MM.1S (cell line): ENCODE results near the gene QRSL1.

Experiments used
- DNase-seq: peaks from one replicate; pipeline ENCODE4 v3.0.0-alpha.2; 2015
- H2AFZ ChIP-seq: fragments of 300-600 bp; sonication (generic); 2 replicates; pipeline ENCODE4 v1.6.0; 2016; ENCODE audit warnings: antibody characterized with exemption, low read length
- H3F3A ChIP-seq: fragments of 300-600 bp; sonication (generic); 2 replicates; pipeline ENCODE4 v1.6.1; 2016; ENCODE audit warnings: mild to moderate bottlenecking, antibody characterized with exemption, low read length, moderate library complexity, mixed read lengths; ENCODE audit not compliant: insufficient read depth
- H3K27ac ChIP-seq: fragments of 300-600 bp; sonication (generic); 2 replicates; pipeline ENCODE4 v1.5.1; 2016; ENCODE audit warnings: mild to moderate bottlenecking, low read length
- H3K27me3 ChIP-seq: fragments of 300-600 bp; sonication (generic); replicated peaks from 2 replicates; pipeline ENCODE4 v1.6.0; 2016; ENCODE audit warnings: low read length; ENCODE audit not compliant: insufficient read depth
- H3K36me3 ChIP-seq: fragments of 300-600 bp; sonication (generic); replicated peaks from 2 replicates; pipeline ENCODE4 v1.6.1; 2016; ENCODE audit warnings: mild to moderate bottlenecking, low read length, mixed read lengths; ENCODE audit not compliant: insufficient read depth
- H3K4me1 ChIP-seq: fragments of 300-600 bp; sonication (generic); 2 replicates; pipeline ENCODE4 v1.6.1; 2016; ENCODE audit warnings: low read length, mixed read lengths
- H3K4me2 ChIP-seq: fragments of 300-600 bp; sonication (generic); 2 replicates; pipeline ENCODE4 v1.6.0; 2016; ENCODE audit warnings: low read depth, low read length
- H3K4me3 ChIP-seq: fragments of 300-600 bp; sonication (generic); 2 replicates; pipeline ENCODE4 v1.5.1; 2016; ENCODE audit warnings: low read length, mixed read lengths
- H3K79me2 ChIP-seq: fragments of 300-600 bp; sonication (generic); 2 replicates; pipeline ENCODE4 v1.6.1; 2016; ENCODE audit warnings: mixed run types, low read length, mixed read lengths
- H3K9ac ChIP-seq: fragments of 300-600 bp; sonication (generic); 2 replicates; pipeline ENCODE4 v1.6.1; 2016; ENCODE audit warnings: low read length, mixed read lengths
- H3K9me2 ChIP-seq: fragments of 300-600 bp; sonication (generic); replicated peaks from 2 replicates; pipeline ENCODE4 v1.6.1; 2016; ENCODE audit warnings: mild to moderate bottlenecking, low read length, mixed read lengths; ENCODE audit not compliant: insufficient read depth
- H3K9me3 ChIP-seq: fragments of 300-600 bp; sonication (generic); replicated peaks from 2 replicates; pipeline ENCODE4 v1.6.1; 2016; ENCODE audit warnings: mild to moderate bottlenecking, low read length, mixed read lengths; ENCODE audit not compliant: insufficient read depth
- H4K20me1 ChIP-seq: fragments of 300-600 bp; sonication (generic); 2 replicates; pipeline ENCODE4 v1.6.1; 2016; ENCODE audit warnings: mild to moderate bottlenecking, low read length, moderate library complexity, mixed read lengths; ENCODE audit not compliant: insufficient read depth
- EZH2 ChIP-seq: fragments of 300-600 bp; sonication (generic); optimal IDR thresholded peaks from 2 replicates; pipeline ENCODE3; 2017; ENCODE audit warnings: low read depth, mild to moderate bottlenecking, antibody characterized with exemption, low read length, mixed read lengths
- EZH2phosphoT487 ChIP-seq: fragments of 300-600 bp; sonication (generic); IDR thresholded peaks from 2 replicates; pipeline ENCODE4 v1.6.1; 2018; ENCODE audit warnings: antibody characterized with exemption, low read length
- TF ChIP-seq, protein P1 (sequence below): fragments of 300-600 bp; sonication (generic); IDR thresholded peaks from 2 replicates; pipeline ENCODE4 v1.5.1; 2016; ENCODE audit warnings: antibody characterized with exemption, low read length, mixed read lengths

QRSL1 gene

DNA sequence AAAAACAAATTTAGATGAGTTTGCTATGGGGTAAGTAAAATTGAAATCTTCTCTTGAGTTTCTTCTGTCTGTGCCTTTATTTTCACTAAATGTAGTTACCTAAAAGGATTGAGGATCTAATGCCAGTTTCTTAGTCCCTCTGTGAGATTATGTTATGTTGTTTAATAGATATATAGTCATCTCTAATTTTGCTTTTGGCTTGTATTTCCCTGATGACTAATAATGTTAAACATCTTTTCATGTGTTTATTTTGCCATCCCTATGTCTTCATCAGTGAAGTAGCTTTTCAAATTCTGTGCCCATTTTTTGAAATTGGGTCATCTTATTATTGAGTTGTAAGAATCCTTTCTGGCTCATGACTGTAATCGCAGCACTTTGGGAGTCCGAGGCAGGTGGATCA lies 13.7 kb downstream of the QRSL1 start:
- Histone ChIP-seq H3F3A (no peaks in the 10 kb centered on the region), H3K9ac (no peak overlapping the region), H3K79me2 (peaks cover 13% of the 10 kb centered on the region), H3K9me2 (no peaks in the 10 kb centered on the region), H3K27me3 (no peaks in the 10 kb centered on the region), H2AFZ (no peak overlapping the region), H3K4me1 (no peaks in the 10 kb centered on the region), H3K9me3 (no peaks in the 10 kb centered on the region), H3K36me3 (peaks cover 4% of the 10 kb centered on the region; the same call in 1 of the 2 replicates), H4K20me1 (no peaks in the 10 kb centered on the region), H3K4me3 (no peak overlapping the region), H3K4me2 (no peak overlapping the region), H3K27ac (no peak overlapping the region)
- no peak for DNase-seq
- TF ChIP-seq, protein P1, sequence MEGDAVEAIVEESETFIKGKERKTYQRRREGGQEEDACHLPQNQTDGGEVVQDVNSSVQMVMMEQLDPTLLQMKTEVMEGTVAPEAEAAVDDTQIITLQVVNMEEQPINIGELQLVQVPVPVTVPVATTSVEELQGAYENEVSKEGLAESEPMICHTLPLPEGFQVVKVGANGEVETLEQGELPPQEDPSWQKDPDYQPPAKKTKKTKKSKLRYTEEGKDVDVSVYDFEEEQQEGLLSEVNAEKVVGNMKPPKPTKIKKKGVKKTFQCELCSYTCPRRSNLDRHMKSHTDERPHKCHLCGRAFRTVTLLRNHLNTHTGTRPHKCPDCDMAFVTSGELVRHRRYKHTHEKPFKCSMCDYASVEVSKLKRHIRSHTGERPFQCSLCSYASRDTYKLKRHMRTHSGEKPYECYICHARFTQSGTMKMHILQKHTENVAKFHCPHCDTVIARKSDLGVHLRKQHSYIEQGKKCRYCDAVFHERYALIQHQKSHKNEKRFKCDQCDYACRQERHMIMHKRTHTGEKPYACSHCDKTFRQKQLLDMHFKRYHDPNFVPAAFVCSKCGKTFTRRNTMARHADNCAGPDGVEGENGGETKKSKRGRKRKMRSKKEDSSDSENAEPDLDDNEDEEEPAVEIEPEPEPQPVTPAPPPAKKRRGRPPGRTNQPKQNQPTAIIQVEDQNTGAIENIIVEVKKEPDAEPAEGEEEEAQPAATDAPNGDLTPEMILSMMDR = no peak
- TF ChIP-seq EZH2phosphoT487 = no peak
- TF ChIP-seq EZH2 = no peak

DNA sequence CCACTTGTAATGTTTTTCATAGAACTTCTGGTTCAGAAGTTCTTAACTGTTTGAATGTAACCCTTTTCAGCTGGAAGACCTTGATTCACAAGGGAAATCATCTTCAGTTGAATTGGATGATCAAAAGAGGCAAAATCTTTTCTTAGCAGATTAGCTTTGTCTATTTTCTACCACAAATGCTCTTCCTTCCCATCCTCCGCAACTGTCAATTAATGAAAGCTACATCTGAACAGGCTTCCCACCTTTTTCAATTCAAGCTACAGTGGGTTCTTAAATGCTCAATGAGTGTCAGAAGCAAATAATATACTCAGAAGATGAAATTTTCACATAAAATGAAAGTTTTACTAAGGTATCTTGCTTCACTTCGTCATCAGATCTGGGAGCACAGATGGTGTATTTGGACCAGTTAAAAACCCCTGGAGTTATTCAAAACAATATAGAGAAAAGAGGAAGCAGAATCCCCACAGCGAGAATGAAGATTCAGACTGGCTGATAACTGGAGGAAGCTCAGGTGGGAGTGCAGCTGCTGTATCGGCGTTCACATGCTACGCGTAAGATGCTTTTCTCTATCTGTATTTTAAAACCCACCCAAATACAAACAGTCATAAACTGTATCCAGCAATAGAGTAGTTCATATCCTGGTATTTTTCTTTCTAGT lies 19.4 kb downstream of the QRSL1 start:
- Histone ChIP-seq H3K9ac (no peak overlapping the region), H4K20me1 (no peaks in the 10 kb centered on the region), H3F3A (no peaks in the 10 kb centered on the region), H3K4me1 (no peaks in the 10 kb centered on the region), H3K9me3 (no peaks in the 10 kb centered on the region), H3K36me3 (0 out of 2 replicates have a peak, but pooled peaks cover 4% of the 10 kb centered on the region), H2AFZ (no peak overlapping the region), H3K27ac (no peak overlapping the region), H3K79me2 (no peaks in the 10 kb centered on the region), H3K27me3 (no peaks in the 10 kb centered on the region), H3K4me3 (no peak overlapping the region), H3K4me2 (no peak overlapping the region), H3K9me2 (no peaks in the 10 kb centered on the region)
- no peak for DNase-seq
- no peak for TF ChIP-seq EZH2phosphoT487
- TF ChIP-seq EZH2 = no peak
- TF ChIP-seq, protein P1 = no peak

DNA sequence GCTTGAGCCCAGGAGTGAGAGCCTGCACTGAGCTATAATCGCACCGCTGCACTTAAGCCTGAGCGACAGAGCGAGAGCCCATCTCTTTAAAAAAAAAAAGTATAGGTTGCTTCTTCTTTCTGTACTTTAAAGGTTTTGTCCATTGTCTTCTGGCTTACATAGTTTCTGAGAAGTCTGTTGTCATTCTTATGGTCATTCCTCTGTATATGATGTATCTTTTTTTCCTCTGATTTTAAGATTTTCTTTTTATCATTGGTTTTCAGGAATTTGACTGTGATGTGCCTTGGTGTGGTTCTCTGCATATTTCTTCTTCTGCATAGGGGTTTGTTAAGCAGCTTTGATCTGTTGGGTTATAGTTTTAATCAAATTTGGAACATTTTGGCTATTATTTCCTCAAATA lies 29.1 kb downstream of the QRSL1 start:
- no peaks in the 10 kb centered on the region for H4K20me1 ChIP-seq
- no peak overlapping the region for H3K4me3 ChIP-seq
- H3K79me2 ChIP-seq = no peaks in the 10 kb centered on the region
- no peaks in the 10 kb centered on the region for H3K9me2 ChIP-seq
- no peaks in the 10 kb centered on the region for H3F3A ChIP-seq
- no peak overlapping the region for H3K9ac ChIP-seq
- H3K27me3 ChIP-seq = no peaks in the 10 kb centered on the region
- H3K27ac ChIP-seq = no peak overlapping the region
- TF ChIP-seq EZH2phosphoT487 = no peak
- TF ChIP-seq, protein P1 = no peak
- no peak for TF ChIP-seq EZH2
- no peaks in the 10 kb centered on the region for H3K4me1 ChIP-seq
- H2AFZ ChIP-seq = no peak overlapping the region
- peaks cover 10% of the 10 kb centered on the region for H3K36me3 ChIP-seq
- H3K4me2 ChIP-seq = no peak overlapping the region
- no peak for DNase-seq
- H3K9me3 ChIP-seq = no peaks in the 10 kb centered on the region
